ENCODE results near the gene AMACR.

AMACR gene

GRCh38 chr5:34017254-34017653 lies 9.4 kb upstream of the AMACR start:
- in situ Hi-C loops (cut with MboI; ENCODE audit: low sequenced_read_pairs, unreplicated experiment) = loop anchor here (25.0 kb wide), 1 partner anchor 170 kb away; no protein-coding TSS in a partner anchor
- DNase-seq (ENCODE audit: low spot score) = no peak
- TF ChIP-seq CTCF (IDR thresholded peaks at IDR 0.05; ENCODE audit: borderline replicate concordance, control extremely low read depth, extremely low read depth, insufficient read depth, missing control alignments) = no peak

- TF ChIP-seq CTCF (IDR thresholded peaks at IDR 0.05; ENCODE audit: borderline replicate concordance, control extremely low read depth, extremely low read depth, insufficient read depth, missing control alignments) = no peak
- in situ Hi-C loops (cut with MboI; ENCODE audit: low sequenced_read_pairs, unreplicated experiment) = loop anchor here (25.0 kb wide), 1 partner anchor 171 kb away; no protein-coding TSS in a partner anchor
- no peak for DNase-seq (ENCODE audit: low spot score)
Observed at GRCh38 chr5:34016750-34017149, 8.9 kb upstream of the AMACR start.

- in situ Hi-C loops (cut with MboI; ENCODE audit: low sequenced_read_pairs, unreplicated experiment) = loop anchor here (25.0 kb wide), 1 partner anchor 171 kb away; no protein-coding TSS in a partner anchor
- no peak for TF ChIP-seq CTCF (IDR thresholded peaks at IDR 0.05; ENCODE audit: borderline replicate concordance, control extremely low read depth, extremely low read depth, insufficient read depth, missing control alignments)
- DNase-seq (ENCODE audit: low spot score) = no peak
Observed at GRCh38 chr5:34016222-34016621, 8.4 kb upstream of the AMACR start.

- no peak for DNase-seq (ENCODE audit: low spot score)
- in situ Hi-C loops (cut with MboI; ENCODE audit: low sequenced_read_pairs, unreplicated experiment) = loop anchor here (25.0 kb wide), 1 partner anchor 172 kb away; no protein-coding TSS in a partner anchor
- no peak for TF ChIP-seq CTCF (IDR thresholded peaks at IDR 0.05; ENCODE audit: borderline replicate concordance, control extremely low read depth, extremely low read depth, insufficient read depth, missing control alignments)
Observed at GRCh38 chr5:34015120-34015822, 7.4 kb upstream of the AMACR start.

GRCh38 chr5:34014626-34015025 lies 6.8 kb upstream of the AMACR start:
- TF ChIP-seq CTCF (IDR thresholded peaks at IDR 0.05; ENCODE audit: borderline replicate concordance, control extremely low read depth, extremely low read depth, insufficient read depth, missing control alignments) = no peak
- no peak for DNase-seq (ENCODE audit: low spot score)
- in situ Hi-C loops (cut with MboI; ENCODE audit: low sequenced_read_pairs, unreplicated experiment) = loop anchor here (25.0 kb wide), 1 partner anchor 173 kb away; no protein-coding TSS in a partner anchor

GRCh38 chr5:34013547-34013946 lies 5.7 kb upstream of the AMACR start:
- in situ Hi-C loops (cut with MboI; ENCODE audit: low sequenced_read_pairs, unreplicated experiment) = loop anchor here (25.0 kb wide), 1 partner anchor 174 kb away; no protein-coding TSS in a partner anchor
- DNase-seq (ENCODE audit: low spot score) = no peak
- TF ChIP-seq CTCF (IDR thresholded peaks at IDR 0.05; ENCODE audit: borderline replicate concordance, control extremely low read depth, extremely low read depth, insufficient read depth, missing control alignments) = no peak
